HG03575 (cell line): Measurements from ENCODE around the gene FMO4.
"Not testable (repeated sequence)": the region's sequence is repeated elsewhere in the genome, so short reads cannot be mapped to it uniquely, and the experiment has no call there.

Experiments used
- ATAC-seq: cut with Tn5 transposase; IDR thresholded peaks from one replicate; pipeline ENCODE4 v1.9.1; 2021; ENCODE audit not compliant: unreplicated experiment, insufficient number of reproducible peaks, low FRiP score; ENCODE audit errors: extremely low read depth

FMO4 gene

DNA sequence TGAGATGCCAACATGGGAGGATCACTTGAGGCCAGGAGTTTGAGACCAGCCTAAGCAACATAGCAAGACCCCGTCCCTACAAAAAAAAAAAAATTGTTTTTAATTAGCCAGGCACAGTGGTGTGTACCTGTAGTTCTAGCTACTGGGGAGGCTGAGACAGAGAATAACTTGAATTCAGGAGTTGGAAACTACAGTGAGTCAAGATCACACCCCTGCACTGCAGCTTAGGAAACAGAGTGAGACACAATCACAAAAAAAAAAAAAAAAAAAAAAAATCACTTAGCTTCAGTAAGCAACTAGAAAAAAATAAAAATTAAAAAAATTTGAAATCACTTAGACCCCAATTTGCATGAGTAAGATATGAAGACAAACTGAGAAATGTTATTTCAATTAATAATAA is 53.5 kb downstream of the FMO4 start:
- no peak for ATAC-seq

DNA sequence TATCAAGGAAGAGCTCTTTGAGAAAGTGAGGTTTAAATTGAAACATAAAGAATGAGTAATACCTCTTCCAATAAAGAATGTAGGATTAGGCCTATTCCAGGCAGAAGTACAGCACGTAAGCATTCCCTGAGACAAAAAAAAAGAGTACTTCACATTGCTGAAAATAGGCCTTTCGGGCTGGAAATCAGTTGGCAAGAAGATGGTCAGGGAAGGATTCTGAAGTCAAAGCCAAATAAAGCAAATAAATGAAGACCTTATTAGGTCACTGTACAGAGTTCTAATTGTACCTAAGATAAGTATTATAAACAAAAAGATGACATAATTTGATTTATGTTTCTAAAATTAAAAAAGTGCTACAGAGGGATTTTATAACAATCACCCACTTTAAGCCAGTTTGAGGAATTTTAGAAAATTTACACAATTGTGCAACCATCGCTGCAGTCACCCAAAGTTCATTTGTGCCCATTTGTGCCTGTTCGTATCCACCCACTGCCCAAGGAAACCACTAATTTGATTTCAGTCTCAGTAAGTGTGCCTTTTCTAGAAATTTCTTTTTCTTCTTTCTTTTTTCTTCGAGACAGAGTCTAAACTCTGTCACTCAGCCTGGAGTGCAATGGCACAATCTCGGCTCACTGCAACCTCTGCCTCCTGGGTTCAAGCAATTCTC is 58.6 kb downstream of the FMO4 start:
- ATAC-seq, result no peak

DNA sequence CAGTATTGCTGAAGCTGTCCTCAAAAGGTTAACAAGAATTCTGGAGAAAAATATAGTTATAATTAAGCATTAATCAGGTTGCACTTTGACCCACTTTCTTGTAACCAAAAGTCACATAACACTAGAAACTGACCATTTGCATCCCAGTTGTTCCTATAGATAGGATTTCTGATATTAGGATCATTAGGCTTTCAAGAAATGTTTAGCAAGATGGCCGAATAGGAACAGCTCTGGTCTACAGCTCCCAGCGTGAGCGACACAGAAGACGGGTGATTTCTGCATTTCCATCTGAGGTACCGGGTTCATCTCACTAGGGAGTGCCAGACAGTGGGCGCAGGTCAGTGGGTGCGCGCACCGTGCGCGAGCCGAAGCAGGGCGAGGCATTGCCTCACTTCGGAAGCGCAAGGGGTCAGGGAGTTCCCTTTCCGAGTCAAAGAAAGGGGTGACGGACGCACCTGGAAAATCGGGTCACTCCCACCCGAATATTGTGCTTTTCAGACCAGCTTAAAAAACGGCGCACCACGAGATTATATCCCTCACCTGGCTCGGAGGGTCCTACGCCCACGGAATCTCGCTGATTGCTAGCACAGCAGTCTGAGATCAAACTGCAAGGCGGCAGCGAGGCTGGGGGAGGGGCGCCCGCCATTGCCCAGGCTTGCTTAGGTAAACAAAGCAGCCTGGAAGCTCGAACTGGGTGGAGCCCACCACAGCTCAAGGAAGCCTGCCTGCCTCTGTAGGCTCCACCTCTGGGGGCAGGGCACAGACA is 59.6 kb downstream of the FMO4 start:
- ATAC-seq, result not testable (repeated sequence)

DNA sequence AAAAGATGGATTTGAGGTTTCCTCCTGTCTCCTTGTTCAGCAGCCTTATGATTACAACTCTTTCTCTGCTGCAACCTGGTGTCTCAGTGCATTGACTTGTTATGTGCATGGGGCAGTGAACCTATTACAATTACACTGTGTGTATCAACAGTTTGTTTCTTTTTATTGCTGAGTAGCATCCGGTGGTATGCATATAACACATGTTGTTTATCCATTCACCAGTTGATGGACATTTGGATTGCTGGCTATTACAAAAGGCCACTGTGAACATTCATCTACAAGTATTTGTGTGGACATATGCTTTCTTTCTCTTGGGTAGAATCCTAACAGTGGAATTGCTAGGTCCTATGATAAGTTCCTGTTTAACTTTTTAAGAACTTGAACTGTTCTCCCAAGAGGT is 65.9 kb downstream of the FMO4 start:
- ATAC-seq, result no peak

DNA sequence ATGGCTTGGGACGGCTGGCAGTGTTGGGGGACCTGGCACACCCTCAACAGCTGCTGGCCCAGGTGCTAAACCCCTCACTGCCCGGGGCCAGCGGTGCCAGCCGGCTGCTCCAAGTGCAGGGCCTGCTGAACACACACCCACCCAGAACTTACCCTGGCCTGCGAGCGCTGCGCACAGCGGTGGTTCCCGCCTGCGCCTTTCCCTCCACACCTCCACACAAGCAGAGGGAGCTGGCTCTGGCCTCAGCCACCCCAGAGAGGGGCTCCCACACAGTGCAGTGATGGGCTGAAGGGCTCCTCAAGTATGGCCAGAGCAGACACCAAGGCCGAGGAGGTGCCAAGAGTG is 67.9 kb downstream of the FMO4 start:
- no peak for ATAC-seq

DNA sequence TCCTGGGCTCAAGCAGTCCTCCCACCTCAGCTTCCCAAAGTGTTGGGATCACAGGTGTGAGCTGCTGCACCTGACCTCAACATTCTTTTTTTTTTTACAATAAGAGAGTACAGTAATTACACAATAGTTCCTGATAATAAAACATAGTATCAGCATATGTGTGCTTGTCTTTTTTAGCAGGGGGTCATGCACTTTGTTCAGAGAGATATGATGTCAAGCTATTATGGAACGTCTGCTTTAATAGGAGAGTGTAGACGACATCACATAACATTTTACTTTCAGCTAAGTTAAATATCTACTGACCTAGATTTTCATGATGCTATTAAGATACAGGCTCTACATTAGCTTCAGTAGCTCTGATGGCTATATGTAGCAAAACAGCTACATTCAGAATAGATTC is 70.5 kb downstream of the FMO4 start:
- ATAC-seq, result no peak

DNA sequence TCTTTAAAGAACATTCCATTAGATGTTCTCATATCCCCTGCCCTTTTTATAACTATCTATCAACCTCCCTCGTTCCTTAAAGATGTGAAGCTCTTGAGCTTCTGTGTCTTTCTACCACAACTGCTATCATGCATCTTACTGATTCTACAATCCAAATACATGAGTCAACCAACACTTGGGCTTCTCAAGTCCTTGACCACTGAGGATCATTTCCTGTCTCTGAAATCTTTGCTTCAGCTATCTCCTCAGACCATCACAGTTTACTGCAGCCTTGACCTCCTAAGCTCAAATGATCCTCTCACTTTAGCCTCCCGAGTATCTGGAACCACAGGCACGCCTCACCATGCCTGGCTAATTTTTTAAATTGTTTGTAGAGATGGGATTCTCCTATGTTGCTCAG is 75.2 kb downstream of the FMO4 start:
- ATAC-seq, result no peak

DNA sequence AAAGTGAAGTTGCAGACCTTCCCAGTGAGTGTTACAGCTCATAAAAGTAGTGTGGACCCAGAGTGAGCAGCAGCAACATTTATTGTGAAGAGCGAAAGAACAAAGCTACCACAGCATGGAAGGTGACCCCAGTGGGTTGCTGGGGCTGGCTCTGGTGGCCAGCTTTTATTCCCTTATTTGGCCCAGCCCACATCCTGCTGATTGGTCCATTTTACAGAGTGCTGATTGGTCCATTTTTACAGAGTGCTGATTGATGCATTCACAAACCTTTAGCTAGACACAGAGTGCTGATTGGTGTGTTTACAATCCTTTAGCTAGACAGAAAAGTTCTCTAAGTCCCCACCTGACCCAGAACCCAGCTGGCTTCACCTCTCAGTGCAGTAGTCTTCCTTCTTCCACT is 76.8 kb downstream of the FMO4 start:
- ATAC-seq, result not testable (repeated sequence)
